Lung (tissue), 12 donors: ENCODE data around the gene CCDC144A. TPM values are rescaled to one million over a fixed set of nuclear protein-coding genes. Genes with fewer than 3 reads are reported as not detected.
A peak's percentile ranks its signal among the peaks of the same experiment; 100 is the strongest.

Source experiments
- ATAC-seq: fragments of 200-7000 bp; cut with Tn5 transposase; one replicate; pipeline ENCODE4 v1.9.1; 2020; ENCODE audit warnings: moderate number of reproducible peaks; ENCODE audit not compliant: insufficient read depth, low FRiP score
- DNase-seq, 3 donors: peaks; one replicate each; pipeline ENCODE4 v3.0.0-alpha.2; 2013 to 2017
- H3K27ac ChIP-seq, 2 donors: one replicate each; pipeline ENCODE4 v1.5.1; 2013; ENCODE audit warnings: mild to moderate bottlenecking in 2 of 2, moderate library complexity in 2 of 2, control low read depth in 1 of 2, inconsistent platforms in 1 of 2, low read depth in 1 of 2, low read length in 1 of 2
- H3K27me3 ChIP-seq, 3 donors: one replicate each; pipeline ENCODE4 v1.5.1; 2013; ENCODE audit warnings: low read length in 2 of 3; ENCODE audit not compliant: control insufficient read depth in 3 of 3, insufficient read depth in 3 of 3
- H3K36me3 ChIP-seq, 4 donors: one replicate each; pipeline ENCODE4 v1.5.1; 2013; ENCODE audit warnings: low read length in 4 of 4, mild to moderate bottlenecking in 1 of 4, moderate library complexity in 1 of 4; ENCODE audit not compliant: control insufficient read depth in 4 of 4, insufficient read depth in 4 of 4
- H3K4me1 ChIP-seq, 5 donors: one replicate each; pipeline ENCODE4 v1.5.1; 2013; ENCODE audit warnings: low read length in 5 of 5, mild to moderate bottlenecking in 2 of 5, moderate library complexity in 1 of 5; ENCODE audit not compliant: control insufficient read depth in 5 of 5, insufficient read depth in 5 of 5
- H3K4me3 ChIP-seq: one replicate; pipeline ENCODE4 v1.5.1; 2013; ENCODE audit warnings: mild to moderate bottlenecking, control low read depth, moderate library complexity
- H3K9ac ChIP-seq, 2 donors: one replicate each; pipeline ENCODE4 v1.5.1; 2013; ENCODE audit warnings: low read length in 2 of 2, control low read depth in 1 of 2; ENCODE audit not compliant: insufficient read depth in 1 of 2
- H3K9me3 ChIP-seq, 4 donors: one replicate each; pipeline ENCODE4 v1.5.1; 2013; ENCODE audit warnings: low read length in 3 of 4, mild to moderate bottlenecking in 1 of 4, moderate library complexity in 1 of 4; ENCODE audit not compliant: control insufficient read depth in 4 of 4, insufficient read depth in 3 of 4
- CTCF ChIP-seq: IDR thresholded peaks from 2 replicates; pipeline ENCODE4 v1.5.1; 2012; ENCODE audit warnings: mild to moderate bottlenecking; ENCODE audit errors: control extremely low read depth, extremely low read depth
- WGBS, 2 donors: extraction: QIAGEN DNeasy Blood & Tissue Kit; methylation state at CpG; one replicate each; pipeline ENCODE4 v1.1.7; 2013; 5-methylcytosine and 5-hydroxymethylcytosine counted together
- polyA plus RNA-seq, 2 donors: library from polyadenylated mRNA; stranded (reverse); fragments of 200-250 nt; gene quantifications; one replicate each; pipeline ENCODE4 v1.2.1, GENCODE V29; 2013
- total RNA-seq, 2 donors: library from RNA; depleted of rRNA in 1 of 2; stranded (reverse); fragments of >200 nt in 1 of 2; gene quantifications; one replicate each; pipeline ENCODE4 v1.2.1, GENCODE V29; 2014 to 2021
- donor health status: control.
- donor health status: control.
- donor health status: Bipolar disorder and iron deficiency.
- donor health status: healthy.
- donor health status: DM: yes; HTN: yes; CAD: no.

The CCDC144A gene
- total and polyA plus RNA-seq, 4 donors = 0.96 to 6.7 (median 1.7) TPM

- Histone ChIP-seq H3K4me3 (peak overlapping the region; percentile 87), H3K4me1 (peaks cover 0 to 12% (median 3%) of the 10 kb centered on the region in 5 donors), H3K36me3 (no peaks in the 10 kb centered on the region), H3K9me3 (no peaks in the 10 kb centered on the region), H3K27me3 (peaks cover 0 to 5% (median 0%) of the 10 kb centered on the region in 3 donors), H3K9ac (peak overlapping the region; percentile 70 to 74), H3K27ac (peak overlapping the region; percentile 91 to 97)
- peak; percentile 2 for ATAC-seq
- 11 to 12% methylated on average over 7 to 8 of the region's 8 CpGs for WGBS, 2 donors
- TF ChIP-seq CTCF = no peak
- DNase-seq = no peak
These were observed 37.1 kb upstream of the CCDC144A start for GRCh38 chr17:16652847-16653366.

GRCh38 chr17:16653367-16654041, 36.5 kb upstream of the CCDC144A start, which contains the start of gene ZNF624:
ZNF624 (minus strand) TSS chr17:16653850.
- H3K27ac ChIP-seq = peak within 1 kb of the TSS; percentile 91 to 97
- H3K27me3 ChIP-seq = peaks cover 0 to 5% (median 0%) of the 10 kb centered on the region in 3 donors
- WGBS, 2 donors = 0 to 1% methylated on average over 52 to 55 of the region's 55 CpGs
- peak; percentile 95 to 96 (median 95) for DNase-seq
- peaks cover 0 to 12% (median 3%) of the 10 kb centered on the region in 5 donors for H3K4me1 ChIP-seq
- H3K9me3 ChIP-seq = no peaks in the 10 kb centered on the region
- no peak for TF ChIP-seq CTCF
- peak within 1 kb of the TSS; percentile 87 for H3K4me3 ChIP-seq
- H3K9ac ChIP-seq = peak within 1 kb of the TSS; percentile 70 to 74
- peak; percentile 92 for ATAC-seq
- H3K36me3 ChIP-seq = no peaks in the 10 kb centered on the region

- H3K9me3 ChIP-seq = no peaks in the 10 kb centered on the region
- no peak overlapping the region for H3K27ac ChIP-seq
- peaks cover 0 to 24% (median 17%) of the 10 kb centered on the region in 3 donors for H3K27me3 ChIP-seq
- no peaks in the 10 kb centered on the region for H3K36me3 ChIP-seq
- ATAC-seq (no peak), DNase-seq (no peak)
- no peak overlapping the region for H3K4me3 ChIP-seq
- H3K9ac ChIP-seq = no peak overlapping the region
- no peaks in the 10 kb centered on the region for H3K4me1 ChIP-seq
- no peak for TF ChIP-seq CTCF
These were observed 28.8 kb upstream of the CCDC144A start for GRCh38 chr17:16661217-16661616.
